NCI-H2227 (cell line): ENCODE measurements around the gene FURIN.
"Not testable (repeated sequence)": the region's sequence is repeated elsewhere in the genome, so short reads cannot be mapped to it uniquely, and the experiment has no call there.

ENCODE experiments used
- DNase-seq: peaks from one replicate; lab custom pipeline; 2025; ENCODE audit not compliant: unreplicated experiment; lab: John Stamatoyannopoulos, UW

Gene FURIN

GRCh38 chr15:90881978-90882721 lies 13.8 kb downstream of the FURIN start:
- DNase-seq, result no peak

DNA sequence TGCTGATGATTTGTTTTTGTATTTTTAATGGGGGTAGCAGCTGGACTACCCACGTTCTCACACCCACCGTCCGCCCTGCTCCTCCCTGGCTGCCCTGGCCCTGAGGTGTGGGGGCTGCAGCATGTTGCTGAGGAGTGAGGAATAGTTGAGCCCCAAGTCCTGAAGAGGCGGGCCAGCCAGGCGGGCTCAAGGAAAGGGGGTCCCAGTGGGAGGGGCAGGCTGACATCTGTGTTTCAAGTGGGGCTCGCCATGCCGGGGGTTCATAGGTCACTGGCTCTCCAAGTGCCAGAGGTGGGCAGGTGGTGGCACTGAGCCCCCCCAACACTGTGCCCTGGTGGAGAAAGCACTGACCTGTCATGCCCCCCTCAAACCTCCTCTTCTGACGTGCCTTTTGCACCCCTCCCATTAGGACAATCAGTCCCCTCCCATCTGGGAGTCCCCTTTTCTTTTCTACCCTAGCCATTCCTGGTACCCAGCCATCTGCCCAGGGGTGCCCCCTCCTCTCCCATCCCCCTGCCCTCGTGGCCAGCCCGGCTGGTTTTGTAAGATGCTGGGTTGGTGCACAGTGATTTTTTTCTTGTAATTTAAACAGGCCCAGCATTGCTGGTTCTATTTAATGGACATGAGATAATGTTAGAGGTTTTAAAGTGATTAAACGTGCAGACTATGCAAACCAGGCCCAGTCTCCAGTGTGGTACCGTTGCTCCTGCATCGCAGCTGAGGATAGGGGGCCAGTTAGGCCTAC lies 14.6 kb downstream of the FURIN start:
- DNase-seq, result no peak

DNA sequence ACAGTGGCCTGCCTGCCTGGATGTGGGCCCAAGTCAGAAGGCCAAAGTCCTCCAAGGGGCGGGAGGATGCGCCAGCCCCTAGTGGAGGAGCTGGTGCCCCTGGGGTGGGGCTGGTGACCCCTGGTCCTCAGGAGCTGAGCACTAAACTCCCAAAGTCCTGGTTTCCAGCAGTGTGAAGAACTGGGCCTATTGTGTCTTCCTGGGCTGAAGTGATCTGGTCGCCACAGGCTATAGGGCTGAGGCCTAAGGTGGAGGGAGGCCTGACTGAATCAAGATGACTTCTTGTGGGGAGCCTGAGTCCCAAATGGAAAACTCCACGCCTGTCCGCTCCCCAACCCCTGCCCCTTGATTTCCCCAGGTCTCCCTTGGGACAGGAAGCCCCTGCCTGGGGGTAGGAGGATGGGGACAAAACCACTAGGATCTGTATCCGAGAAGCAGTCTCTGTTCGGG lies 15.2 kb downstream of the FURIN start:
- DNase-seq, result no peak

- no peak for DNase-seq
These were observed 15.8 kb downstream of the FURIN start, which contains the start of gene FES for GRCh38 chr15:90883976-90884718. TSS of gene FES (plus strand) at chr15:90884504. CDS start at chr15:90885046, 542 bp downstream.

- no peak for DNase-seq
These were observed 16.5 kb downstream of the FURIN start for GRCh38 chr15:90884719-90885431.

DNA sequence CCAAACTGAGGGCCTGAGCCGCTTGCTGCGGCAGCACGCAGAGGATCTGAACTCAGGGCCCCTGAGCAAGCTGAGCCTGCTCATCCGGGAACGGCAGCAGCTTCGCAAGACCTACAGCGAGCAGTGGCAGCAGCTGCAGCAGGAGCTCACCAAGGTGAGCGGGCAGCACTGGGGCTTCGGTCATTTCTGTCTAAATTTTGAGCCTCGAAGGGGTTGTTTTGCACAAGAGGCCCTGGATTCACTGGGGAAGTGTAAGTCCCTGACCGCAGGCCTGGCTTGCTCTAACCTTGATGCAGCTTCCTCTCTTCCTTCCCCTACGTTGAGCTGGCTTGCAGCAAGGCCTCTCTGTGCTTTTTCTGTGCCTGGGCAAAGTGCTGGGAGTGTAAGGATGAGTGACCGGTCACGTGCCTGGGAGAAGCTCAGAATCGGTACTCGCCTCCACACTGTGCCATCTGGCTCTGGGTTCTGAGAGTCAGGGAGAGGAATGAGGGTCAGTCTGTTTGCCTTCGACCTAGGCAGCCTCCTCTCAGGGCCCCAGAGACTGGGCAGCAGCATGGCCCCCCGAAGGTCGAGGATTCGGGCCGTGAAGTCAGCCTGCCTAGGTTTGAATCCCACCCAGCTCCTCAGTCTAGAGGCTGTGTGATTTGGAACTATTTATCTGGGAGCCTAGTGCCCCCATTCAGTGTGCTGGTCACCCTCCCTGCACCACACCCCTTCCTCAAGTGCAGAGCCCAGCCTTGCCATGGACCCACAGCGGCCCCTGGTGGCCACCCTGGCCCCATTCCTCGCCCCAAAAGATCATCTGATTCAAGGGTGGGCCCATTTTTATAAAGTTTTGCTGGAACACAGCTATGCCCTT lies 17.3 kb downstream of the FURIN start:
- peak; percentile 63 for DNase-seq

DNA sequence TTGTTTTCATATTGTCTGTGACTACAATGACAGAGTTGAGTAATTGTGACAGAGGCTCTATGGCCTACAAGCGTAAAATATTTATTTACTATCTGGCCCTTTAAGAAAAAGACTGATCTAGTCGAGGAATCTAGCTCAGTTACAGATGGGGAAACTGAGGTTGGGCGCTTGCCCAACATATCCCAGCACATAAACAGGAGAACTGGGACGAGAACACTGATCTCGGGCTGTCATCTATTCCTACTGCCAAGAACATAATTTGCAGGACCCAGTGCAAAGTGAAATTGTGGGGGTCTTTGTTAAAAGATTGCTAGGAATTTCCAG lies 17.9 kb downstream of the FURIN start:
- no peak for DNase-seq

DNA sequence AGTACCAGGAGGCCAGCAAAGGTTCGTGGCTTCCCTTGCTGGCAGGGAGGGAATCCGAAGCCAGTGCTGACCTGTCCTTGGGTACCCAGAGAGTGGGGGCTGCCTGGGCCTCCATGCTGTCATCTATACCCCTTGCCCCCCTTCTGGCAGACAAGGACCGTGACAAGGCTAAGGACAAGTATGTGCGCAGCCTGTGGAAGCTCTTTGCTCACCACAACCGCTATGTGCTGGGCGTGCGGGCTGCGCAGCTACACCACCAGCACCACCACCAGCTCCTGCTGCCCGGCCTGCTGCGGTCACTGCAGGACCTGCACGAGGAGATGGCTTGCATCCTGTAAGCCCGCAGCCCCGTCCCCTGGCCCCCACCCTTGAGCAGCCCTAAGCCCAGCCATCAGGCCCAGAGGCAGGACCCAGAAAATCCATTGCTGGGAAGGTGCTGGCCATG lies 18.7 kb downstream of the FURIN start:
- DNase-seq, result no peak

- DNase-seq, result no peak
These were observed 20.9 kb downstream of the FURIN start for GRCh38 chr15:90889313-90889730.

GRCh38 chr15:90889736-90890456 lies 21.5 kb downstream of the FURIN start:
- no peak for DNase-seq

DNA sequence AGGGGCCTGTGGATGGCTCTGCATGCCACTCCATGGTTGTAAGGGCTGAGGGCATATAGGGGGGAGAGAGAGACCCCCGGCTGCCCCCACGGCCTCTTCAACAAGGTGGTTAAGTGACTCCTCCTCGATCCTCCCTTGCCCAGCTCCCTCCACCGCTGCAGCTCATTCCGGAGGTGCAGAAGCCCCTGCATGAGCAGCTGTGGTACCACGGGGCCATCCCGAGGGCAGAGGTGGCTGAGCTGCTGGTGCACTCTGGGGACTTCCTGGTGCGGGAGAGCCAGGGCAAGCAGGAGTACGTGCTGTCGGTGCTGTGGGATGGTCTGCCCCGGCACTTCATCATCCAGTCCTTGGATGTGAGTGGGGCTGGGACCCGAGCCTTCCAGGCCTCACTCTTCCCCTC lies 22.5 kb downstream of the FURIN start:
- no peak for DNase-seq

DNA sequence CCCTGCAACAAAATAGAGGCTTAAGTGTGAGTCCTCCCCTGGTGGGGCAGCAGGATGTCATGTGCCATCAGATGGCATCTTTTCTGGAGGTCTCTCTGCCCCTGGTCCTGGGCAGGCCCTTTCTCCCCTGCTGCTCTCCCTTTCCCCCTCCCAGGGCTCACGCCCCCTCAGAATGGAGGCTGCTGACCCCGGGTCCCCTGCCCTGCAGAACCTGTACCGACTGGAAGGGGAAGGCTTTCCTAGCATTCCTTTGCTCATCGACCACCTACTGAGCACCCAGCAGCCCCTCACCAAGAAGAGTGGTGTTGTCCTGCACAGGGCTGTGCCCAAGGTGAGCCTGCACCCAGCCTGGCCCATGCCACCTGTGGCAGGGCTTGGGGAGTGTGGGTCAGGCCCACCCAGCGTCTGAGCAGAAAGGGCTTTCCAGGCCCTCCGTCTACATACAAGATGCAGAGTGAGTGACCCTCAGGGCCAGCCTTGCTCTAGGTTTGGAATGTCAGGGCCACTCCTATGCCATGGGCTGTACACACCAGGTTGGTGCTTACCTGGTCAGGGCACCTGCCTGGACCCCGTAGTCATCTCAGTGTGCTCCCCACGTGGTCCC lies 23.1 kb downstream of the FURIN start:
- no peak for DNase-seq

- DNase-seq, result no peak
These were observed 23.6 kb downstream of the FURIN start for GRCh38 chr15:90892023-90892422.

DNA sequence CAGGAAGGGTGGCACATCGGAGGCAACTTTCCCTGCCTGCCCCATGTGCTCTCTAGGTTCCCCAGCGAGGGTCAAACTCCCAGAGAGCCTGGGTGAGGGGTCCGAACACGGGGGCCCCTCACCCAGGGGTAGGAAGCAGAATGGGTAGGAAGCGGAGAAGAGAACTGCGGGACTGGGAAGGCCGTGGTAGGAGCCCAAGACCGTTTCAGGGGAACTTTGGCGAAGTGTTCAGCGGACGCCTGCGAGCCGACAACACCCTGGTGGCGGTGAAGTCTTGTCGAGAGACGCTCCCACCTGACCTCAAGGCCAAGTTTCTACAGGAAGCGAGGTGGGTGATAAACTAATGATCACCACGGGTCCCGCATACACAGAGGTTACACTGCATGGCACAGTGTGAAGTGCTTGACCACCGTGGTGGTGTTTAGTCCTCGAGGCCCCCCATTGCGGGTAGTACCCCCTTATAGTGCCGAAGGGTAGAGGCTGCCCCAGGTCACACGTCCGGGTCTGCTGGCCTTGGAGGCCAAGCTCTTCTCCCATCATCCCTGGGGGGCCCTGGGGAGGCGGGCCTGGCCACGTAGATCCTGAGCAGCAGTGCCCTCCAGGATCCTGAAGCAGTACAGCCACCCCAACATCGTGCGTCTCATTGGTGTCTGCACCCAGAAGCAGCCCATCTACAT lies 24.2 kb downstream of the FURIN start:
- DNase-seq, result no peak

DNA sequence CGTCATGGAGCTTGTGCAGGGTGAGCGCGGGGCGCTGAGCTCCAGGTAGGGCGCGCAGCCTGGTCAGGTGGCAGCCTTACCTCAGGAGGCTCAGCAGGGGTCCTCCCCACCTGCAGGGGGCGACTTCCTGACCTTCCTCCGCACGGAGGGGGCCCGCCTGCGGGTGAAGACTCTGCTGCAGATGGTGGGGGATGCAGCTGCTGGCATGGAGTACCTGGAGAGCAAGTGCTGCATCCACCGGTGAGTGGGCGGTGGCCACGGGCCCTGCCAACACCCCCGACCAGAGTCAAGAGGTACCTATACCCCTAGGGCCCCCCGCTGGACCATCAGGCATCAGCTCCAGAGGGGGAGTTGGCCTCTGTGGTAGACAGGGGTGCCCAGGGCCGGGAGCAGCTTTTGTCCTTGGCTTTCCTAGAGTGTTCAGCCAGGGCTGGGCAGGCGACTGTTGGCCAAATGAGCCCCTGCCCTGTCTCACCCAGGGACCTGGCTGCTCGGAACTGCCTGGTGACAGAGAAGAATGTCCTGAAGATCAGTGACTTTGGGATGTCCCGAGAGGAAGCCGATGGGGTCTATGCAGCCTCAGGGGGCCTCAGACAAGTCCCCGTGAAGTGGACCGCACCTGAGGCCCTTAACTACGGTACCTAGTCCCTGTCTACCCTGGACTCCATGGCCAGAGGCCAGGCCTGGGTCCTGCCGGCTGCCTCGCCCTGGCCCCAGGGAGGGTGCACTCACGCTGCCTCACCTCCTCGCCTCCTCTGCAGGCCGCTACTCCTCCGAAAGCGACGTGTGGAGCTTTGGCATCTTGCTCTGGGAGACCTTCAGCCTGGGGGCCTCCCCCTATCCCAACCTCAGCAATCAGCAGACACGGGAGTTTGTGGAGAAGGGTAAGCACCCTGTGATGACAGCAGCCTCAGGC lies 25.0 kb downstream of the FURIN start:
- no peak for DNase-seq

GRCh38 chr15:90895571-90896117 lies 27.3 kb downstream of the FURIN start:
- peak; percentile 39 for DNase-seq

DNA sequence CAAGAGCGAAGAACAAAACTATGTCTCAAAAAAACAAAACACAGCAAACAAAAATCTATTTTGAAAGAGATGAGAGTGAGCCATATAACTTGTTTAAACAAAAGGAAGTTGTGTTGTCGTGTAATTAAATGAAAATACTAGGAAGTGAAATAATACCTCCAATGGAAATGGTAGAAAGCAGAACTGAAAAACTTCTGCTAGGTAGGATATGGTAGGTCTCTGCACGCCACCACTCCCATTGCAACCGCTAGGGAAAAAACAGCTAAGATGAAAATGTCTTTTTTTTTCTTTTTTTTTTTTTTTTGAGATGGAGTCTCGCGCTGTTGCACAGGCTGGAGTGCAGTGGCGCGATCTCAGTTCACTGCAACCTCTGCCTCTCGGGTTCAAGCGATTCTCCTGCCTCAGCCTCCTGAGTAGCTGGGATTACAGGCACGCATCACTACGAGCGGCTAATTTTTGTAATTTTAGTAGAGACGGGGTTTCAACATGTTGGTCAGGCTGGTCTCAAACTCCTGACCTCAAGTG lies 28.8 kb downstream of the FURIN start:
- DNase-seq, result not testable (repeated sequence)
